SU-DHL-6 (cell line): ENCODE results near the gene MED12L.

Experiments used
- H2AFZ ChIP-seq: fragments of 200-600 bp; sonication (generic); 2 replicates; pipeline ENCODE4 v1.6.1; 2014; ENCODE audit warnings: low read depth, mild to moderate bottlenecking, moderate library complexity, mixed read lengths, antibody characterized with exemption, low read length; ENCODE audit not compliant: severe bottlenecking
- H3F3A ChIP-seq: fragments of 200-600 bp; shearing (Covaris generic); 2 replicates; pipeline ENCODE4 v1.6.0; 2016; ENCODE audit warnings: antibody characterized with exemption, mild to moderate bottlenecking; ENCODE audit not compliant: insufficient read depth
- H3K27ac ChIP-seq: fragments of 200-600 bp; sonication (generic); 2 replicates; pipeline ENCODE4 v1.5.1; 2016; ENCODE audit warnings: low read depth, mild to moderate bottlenecking, low read length, moderate library complexity, mixed read lengths
- H3K27me3 ChIP-seq: fragments of 200-600 bp; sonication (generic), shearing (Covaris generic); 2 replicates; pipeline ENCODE4 v1.6.0; 2014; ENCODE audit warnings: mild to moderate bottlenecking, low read length
- H3K36me3 ChIP-seq: fragments of 200-600 bp; sonication (generic); 2 replicates; pipeline ENCODE4 v1.6.1; 2014; ENCODE audit warnings: mild to moderate bottlenecking, low read length, mixed read lengths
- H3K4me2 ChIP-seq: fragments of 300-600, 200-600 bp; shearing (Covaris generic), sonication (generic); 2 replicates; pipeline ENCODE4 v1.6.0; 2014; ENCODE audit warnings: low read length, low read depth, mild to moderate bottlenecking; ENCODE audit not compliant: poor library complexity, severe bottlenecking
- H3K4me3 ChIP-seq: fragments of 200-600 bp; sonication (generic); 2 replicates; pipeline ENCODE4 v1.5.1; 2014; ENCODE audit warnings: antibody characterized with exemption, low read length, mild to moderate bottlenecking, mixed read lengths; ENCODE audit not compliant: insufficient read depth, poor library complexity, severe bottlenecking
- H3K79me2 ChIP-seq: fragments of 200-600 bp; sonication (generic); 2 replicates; pipeline ENCODE4 v1.6.1; 2014; ENCODE audit warnings: mild to moderate bottlenecking, low read length, moderate library complexity; ENCODE audit not compliant: insufficient read depth
- H3K9ac ChIP-seq: fragments of 200-600 bp; sonication (generic); 2 replicates; pipeline ENCODE4 v1.7.0; 2014; ENCODE audit warnings: mild to moderate bottlenecking, low read length
- H3K9me2 ChIP-seq: fragments of 200-600 bp; sonication (generic); replicated peaks from 2 replicates; pipeline ENCODE4 v1.6.1; 2014; ENCODE audit warnings: low read length; ENCODE audit not compliant: insufficient read depth
- H3K9me3 ChIP-seq: fragments of 200-600 bp; sonication (generic); 2 replicates; pipeline ENCODE4 v1.6.1; 2014; ENCODE audit warnings: low read length, mixed read lengths; ENCODE audit not compliant: insufficient read depth
- H4K20me1 ChIP-seq: fragments of 200-600 bp; sonication (generic); 2 replicates; pipeline ENCODE4 v1.6.1; 2014; ENCODE audit warnings: low read depth, mild to moderate bottlenecking, antibody characterized with exemption, low read length, moderate library complexity, mixed read lengths
- CTCF ChIP-seq: fragments of 200-600 bp; sonication (generic); IDR thresholded peaks from one replicate; pipeline ENCODE4 v1.5.1; 2017; ENCODE audit warnings: antibody characterized with exemption, mild to moderate bottlenecking, low read length, moderate library complexity; ENCODE audit not compliant: insufficient read depth, poor library complexity, severe bottlenecking
- EZH2phosphoT487 ChIP-seq: fragments of 200-600 bp; sonication (generic), shearing (Covaris generic); conservative IDR thresholded peaks from 2 replicates; pipeline ENCODE4 v1.6.1; 2018; ENCODE audit warnings: mild to moderate bottlenecking, antibody characterized with exemption, low read length, moderate library complexity, mixed read lengths

MED12L gene

GRCh38 chr3:151283387-151283786 lies 197.9 kb downstream of the MED12L start:
- Histone ChIP-seq H3K4me3 (no peak overlapping the region), H4K20me1 (no peaks in the 10 kb centered on the region), H2AFZ (no peak overlapping the region), H3K4me2 (no peak overlapping the region), H3K27ac (no peak overlapping the region), H3K79me2 (no peaks in the 10 kb centered on the region), H3K9me3 (no peaks in the 10 kb centered on the region), H3F3A (0 out of 2 replicates have a peak, but pooled peaks cover 3% of the 10 kb centered on the region), H3K36me3 (no peaks in the 10 kb centered on the region), H3K9ac (no peak overlapping the region), H3K9me2 (no peaks in the 10 kb centered on the region), H3K27me3 (no peaks in the 10 kb centered on the region)
- no peak for TF ChIP-seq EZH2phosphoT487
- no peak for TF ChIP-seq CTCF

- 0 out of 2 replicates have a peak, but pooled peaks cover 3% of the 10 kb centered on the region for H3F3A ChIP-seq
- no peak overlapping the region for H3K9ac ChIP-seq
- no peak overlapping the region for H3K27ac ChIP-seq
- H3K4me2 ChIP-seq: no peak overlapping the region
- H3K9me3 ChIP-seq: no peaks in the 10 kb centered on the region
- no peak overlapping the region for H2AFZ ChIP-seq
- no peak for TF ChIP-seq CTCF
- TF ChIP-seq EZH2phosphoT487: no peak
- H3K9me2 ChIP-seq: no peaks in the 10 kb centered on the region
- H3K36me3 ChIP-seq: no peaks in the 10 kb centered on the region
- no peaks in the 10 kb centered on the region for H3K79me2 ChIP-seq
- H3K27me3 ChIP-seq: no peaks in the 10 kb centered on the region
- H4K20me1 ChIP-seq: no peaks in the 10 kb centered on the region
- H3K4me3 ChIP-seq: no peak overlapping the region
These were observed 198.5 kb downstream of the MED12L start for GRCh38 chr3:151283907-151284461.

- H3K9me3 ChIP-seq: no peaks in the 10 kb centered on the region
- TF ChIP-seq CTCF (no peak), EZH2phosphoT487 (no peak)
- H4K20me1 ChIP-seq: no peaks in the 10 kb centered on the region
- no peak overlapping the region for H3K9ac ChIP-seq
- no peaks in the 10 kb centered on the region for H3K27me3 ChIP-seq
- H3K27ac ChIP-seq: no peak overlapping the region
- H3K36me3 ChIP-seq: no peaks in the 10 kb centered on the region
- no peak overlapping the region for H3K4me2 ChIP-seq
- 0 out of 2 replicates have a peak, but pooled peaks cover 3% of the 10 kb centered on the region for H3F3A ChIP-seq
- no peak overlapping the region for H3K4me3 ChIP-seq
- no peak overlapping the region for H2AFZ ChIP-seq
- no peaks in the 10 kb centered on the region for H3K9me2 ChIP-seq
- no peaks in the 10 kb centered on the region for H3K79me2 ChIP-seq
These were observed 200.5 kb downstream of the MED12L start for GRCh38 chr3:151285940-151286339.
